NT2/D1 (cell line): Measurements from ENCODE around the gene RANBP17.

Experiments
- SUZ12 ChIP-seq: IDR thresholded peaks from 2 replicates; pipeline ENCODE4 v1.6.1; 2011; ENCODE audit not compliant: insufficient read length, insufficient read depth; ENCODE audit errors: extremely low read depth
- YY1 ChIP-seq: IDR thresholded peaks from 2 replicates; pipeline ENCODE4 v1.6.1; 2011; ENCODE audit not compliant: insufficient read length, insufficient read depth
- ZNF274 ChIP-seq: IDR thresholded peaks from 2 replicates; pipeline ENCODE4 v1.6.1; 2011; ENCODE audit warnings: mild to moderate bottlenecking, low read depth, low read length

DNA sequence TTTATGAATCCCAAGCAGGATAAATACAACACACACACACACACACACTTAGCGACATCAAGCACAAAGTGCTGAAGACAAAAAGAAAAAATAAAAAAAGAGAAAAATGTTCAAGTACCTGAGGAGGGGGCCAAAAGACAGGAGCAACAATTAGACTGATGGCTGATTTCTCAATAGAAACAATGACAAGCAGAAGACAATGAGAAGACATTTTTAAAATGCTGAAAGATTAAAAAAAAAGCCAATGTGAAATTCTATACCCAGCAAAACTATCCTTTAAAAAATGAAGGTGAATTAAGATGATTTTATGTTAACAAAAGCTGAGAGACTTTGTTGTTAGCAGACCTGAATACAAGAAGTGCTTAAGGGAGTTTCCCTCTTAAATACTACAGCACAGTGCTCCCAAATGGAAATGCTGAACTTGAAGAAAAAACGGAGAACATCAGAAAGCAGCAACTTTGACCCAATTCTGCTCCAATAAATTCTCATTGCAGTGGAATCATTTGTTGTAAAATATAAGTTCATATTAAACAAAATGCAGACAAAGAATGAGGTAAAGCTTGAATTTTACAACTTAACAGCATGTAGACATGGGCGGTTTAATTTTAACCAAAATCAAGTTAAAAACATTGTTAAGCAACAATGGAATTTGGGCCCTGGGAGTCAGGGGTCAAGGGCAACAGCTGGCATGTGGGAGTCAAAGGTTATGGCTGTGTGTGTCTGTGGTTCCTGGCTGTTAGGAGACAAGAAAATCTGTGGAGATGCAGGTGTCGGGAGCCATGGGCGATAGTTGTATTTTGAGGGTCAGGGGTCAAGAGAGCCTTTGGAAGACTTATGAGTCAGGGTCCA lies 776 bp upstream of the RANBP17 start:
- TF ChIP-seq ZNF274 (no peak), YY1 (no peak), SUZ12 (no peak)
